MV-4-11 (cell line): ENCODE measurements around the gene PTPRE.

Source experiments
- DNase-seq: peaks from one replicate; lab custom pipeline; 2025; lab: John Stamatoyannopoulos, UW

PTPRE gene

DNA sequence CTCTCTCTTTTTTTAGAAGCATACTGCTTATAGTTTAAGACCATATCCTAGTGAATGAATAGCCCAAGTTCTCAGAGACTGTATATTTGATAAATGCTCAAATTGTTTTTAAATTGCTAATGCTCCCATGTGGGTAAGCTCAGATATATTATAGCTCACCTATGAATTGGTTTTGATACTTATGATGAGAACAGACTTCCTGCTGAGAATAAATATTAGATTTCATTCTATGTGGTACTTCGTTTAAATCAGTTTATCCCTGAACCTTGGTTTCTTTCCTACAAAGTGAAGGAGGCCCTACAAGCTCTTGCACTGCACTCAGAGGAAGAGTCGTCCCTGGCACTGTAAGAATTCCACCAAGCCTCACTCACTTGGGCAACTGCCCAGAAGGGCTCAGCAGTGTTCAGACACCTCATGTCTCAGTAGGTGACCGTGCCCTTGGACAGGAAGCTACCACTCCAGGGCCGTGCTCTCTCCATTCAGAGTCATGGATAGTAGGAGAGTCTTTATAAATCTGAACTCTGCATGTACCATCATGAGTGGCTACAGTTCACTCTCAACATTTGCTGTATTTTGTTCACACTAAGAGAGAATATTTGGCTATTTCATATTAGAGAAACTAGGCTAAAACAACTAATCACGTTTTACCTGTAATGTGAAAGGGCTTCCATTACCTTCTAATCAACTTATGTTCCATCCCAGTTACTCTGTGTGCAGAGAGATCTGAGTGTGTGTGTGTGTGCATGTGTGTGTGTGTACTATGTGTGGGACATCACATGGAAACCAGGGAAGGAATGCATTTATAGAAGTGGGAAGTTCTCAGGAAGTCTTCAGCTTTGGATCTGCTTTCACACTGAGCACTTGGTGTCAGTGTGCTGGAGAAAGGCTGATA, 93.8 kb downstream of the PTPRE start:
- DNase-seq = no peak

DNA sequence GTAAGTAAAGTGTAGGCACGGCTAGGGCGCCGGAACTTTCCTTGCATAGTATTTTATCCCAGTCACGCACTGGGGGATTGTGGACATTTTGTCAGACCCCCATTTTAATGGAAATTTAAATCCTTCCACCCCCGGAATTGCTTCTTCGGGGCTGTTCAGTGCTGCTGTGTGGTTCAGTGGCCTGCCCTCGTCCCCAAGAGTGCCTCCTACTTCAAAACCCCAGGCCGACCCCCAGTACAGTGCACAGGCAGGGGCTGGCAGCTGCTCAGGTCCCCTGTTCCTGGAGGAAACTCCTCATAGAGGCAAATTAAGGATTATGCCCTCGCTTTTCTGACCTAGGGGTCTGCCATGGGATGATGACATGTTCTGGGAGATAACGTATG, 94.5 kb downstream of the PTPRE start:
- no peak for DNase-seq

GRCh38 chr10:128001849-128002248, 94.9 kb downstream of the PTPRE start:
- DNase-seq = no peak

- DNase-seq = no peak
Observed at GRCh38 chr10:128003521-128003920, 96.6 kb downstream of the PTPRE start.

DNA sequence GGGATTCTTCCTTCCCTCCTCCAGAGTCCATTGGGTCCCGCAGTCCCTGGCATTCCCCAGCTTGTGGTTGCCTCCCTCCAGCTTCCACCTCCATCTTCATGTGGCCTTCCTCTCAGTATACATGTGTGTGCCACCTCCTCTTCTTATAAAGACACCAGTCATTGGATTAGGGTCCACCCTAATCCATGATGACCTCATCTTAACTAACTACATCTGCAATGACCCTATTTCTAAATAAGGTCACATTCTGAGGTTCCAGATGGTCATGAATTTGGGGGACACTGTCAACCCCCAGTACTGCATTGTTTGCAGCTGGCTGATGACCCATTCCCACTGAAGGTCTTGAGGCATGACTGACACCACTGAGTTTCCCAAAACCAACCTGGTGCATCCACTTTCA, 99.0 kb downstream of the PTPRE start:
- no peak for DNase-seq

DNA sequence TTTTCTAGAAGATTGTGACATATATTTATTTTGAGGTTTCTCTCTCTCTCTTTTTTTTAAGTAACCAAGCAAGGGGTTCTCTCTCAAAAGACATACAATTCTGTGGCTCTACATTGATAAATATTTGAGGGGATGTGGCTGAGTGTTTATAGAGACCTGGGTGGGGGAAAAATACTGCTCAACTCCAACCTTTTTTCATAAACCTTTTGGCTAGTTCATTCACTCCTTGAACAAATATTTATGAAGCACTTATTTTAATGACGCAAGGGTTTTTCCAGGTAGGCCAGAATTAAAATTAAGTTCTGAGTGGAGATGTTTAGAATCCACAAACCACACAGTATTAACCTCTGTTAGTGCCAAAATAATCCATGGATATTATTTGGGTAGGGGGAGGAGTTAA, 100.2 kb downstream of the PTPRE start:
- no peak for DNase-seq

DNA sequence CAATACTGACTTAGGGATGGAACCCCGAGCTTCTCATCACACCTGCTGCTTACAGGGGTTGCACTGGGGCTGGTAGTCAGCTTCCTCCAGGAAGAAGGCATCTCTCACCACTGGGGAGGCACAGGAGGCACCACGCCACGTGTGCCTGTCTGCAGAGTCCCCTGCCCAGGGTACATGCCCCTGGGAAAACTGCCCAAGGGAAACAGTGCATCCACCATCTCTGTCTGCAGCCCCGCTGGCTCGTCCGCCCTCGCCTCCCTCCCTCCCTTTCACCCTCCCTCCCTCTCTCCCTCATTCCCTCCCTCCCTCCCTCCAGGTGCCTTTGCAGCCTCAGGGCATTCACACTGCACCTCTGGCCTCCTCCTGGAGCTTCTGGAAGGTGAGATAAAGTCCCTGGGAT, 101.1 kb downstream of the PTPRE start:
- no peak for DNase-seq

GRCh38 chr10:128008521-128009250, 101.8 kb downstream of the PTPRE start:
- no peak for DNase-seq

- no peak for DNase-seq
Observed at GRCh38 chr10:128009372-128010126, 102.6 kb downstream of the PTPRE start.

- peak; percentile 60 for DNase-seq
Observed at GRCh38 chr10:128011059-128011979, 104.4 kb downstream of the PTPRE start.

DNA sequence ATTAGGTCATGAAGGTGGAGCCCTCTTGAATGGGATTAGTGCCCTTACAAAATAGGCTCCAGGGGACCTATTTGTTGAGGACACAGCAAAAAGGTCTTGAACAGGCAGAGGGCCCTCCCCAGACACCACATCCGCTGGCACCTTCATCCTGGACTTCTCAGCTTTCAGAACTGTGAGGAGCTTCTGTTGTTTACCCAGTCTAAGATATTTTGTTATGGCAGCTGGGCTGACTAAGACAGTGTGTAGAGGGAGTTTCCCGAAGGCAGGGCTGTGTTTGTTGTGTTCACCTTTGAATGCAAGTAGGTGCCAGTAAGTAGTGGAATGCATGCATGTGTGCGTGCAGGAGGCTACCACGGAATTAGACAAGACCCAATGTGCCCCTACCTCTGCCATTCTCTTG, 106.7 kb downstream of the PTPRE start:
- DNase-seq = no peak

DNA sequence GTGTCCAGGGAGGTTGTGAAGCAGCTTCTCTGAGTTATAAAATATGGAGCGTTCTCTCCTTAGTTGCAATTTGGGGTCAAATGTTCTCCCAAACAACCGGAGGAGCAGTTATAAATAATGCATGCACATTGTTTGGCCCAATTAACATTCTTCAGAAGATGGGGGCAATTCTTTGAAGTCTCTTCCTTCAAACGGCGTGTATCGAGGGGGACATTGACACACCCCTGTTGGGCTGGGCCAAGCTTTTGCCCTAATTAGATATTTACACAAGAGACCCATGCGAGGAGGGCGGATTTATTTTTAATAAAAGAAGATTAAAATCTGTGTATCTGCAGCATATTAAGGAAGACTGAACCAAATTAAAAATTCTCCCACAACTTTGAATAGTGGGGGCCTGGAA, 107.3 kb downstream of the PTPRE start:
- no peak for DNase-seq

DNA sequence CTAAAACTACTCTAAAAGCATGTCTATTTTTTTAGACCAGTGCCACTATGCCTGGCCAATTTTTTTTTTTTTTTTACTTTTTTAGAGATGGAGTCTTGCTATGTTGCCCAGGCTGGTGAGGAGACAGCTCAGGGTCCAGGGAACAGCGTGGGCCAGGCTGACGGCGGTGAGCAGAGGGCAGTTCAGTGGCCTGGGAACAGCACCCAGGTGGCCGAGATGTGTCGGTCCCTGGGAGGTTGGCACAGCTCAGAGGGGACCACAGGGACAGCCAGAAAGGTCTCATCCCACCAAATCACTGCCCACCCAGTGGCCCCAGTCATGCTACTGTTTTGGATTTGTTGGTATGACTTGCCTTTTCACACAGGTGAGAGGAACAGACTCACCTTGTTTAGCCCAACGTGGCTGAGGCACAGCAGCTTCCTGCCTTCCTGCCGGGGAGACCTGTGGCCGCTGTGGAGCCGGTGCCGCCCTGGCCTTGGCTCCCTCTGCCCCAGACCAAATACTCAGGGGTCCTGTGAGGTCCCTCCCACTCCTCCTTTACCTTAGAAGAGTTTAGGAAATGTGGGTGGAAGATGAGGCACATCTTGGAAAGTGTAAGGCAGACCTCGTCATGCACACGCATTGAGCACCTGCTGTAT, 109.6 kb downstream of the PTPRE start:
- DNase-seq = no peak

GRCh38 chr10:128017822-128018221, 110.9 kb downstream of the PTPRE start:
- DNase-seq = no peak

DNA sequence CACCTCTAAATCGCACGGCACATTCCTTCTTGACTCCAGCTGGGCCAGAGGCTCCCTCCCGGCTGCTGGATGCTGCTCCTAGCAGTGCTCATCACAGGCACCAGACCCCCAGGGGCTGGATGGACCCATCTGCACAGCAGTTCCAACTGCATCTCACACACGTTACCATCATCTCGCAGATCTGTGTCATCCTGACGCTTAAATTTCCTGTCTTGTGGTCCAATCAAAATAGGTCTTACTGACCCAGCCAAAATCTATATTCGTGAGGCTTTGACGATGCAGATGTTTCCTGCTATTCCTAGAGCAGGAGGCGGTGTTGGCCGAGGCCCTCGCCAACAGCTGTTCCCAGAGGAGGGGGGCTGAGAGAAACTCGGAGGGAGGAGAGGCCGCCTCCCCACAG, 111.3 kb downstream of the PTPRE start:
- DNase-seq = no peak

DNA sequence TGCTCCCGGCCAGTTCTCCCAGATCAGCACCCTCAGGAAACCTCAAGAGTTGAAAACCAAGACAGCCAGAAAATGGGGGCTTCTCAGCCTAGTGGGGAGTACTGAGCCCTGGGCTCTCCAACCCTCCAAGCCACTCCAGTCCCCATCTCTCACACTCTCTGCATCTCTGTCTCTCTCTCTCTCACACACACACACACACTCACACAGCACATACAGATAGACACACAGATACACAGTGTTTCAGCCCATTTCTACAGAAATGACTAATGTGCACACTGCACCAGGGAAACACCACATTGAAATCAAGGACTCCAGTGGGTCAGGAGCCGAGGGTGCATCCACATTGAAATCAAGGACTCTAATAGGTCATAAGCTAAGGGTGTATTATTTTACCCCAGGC, 111.8 kb downstream of the PTPRE start:
- DNase-seq = no peak

DNA sequence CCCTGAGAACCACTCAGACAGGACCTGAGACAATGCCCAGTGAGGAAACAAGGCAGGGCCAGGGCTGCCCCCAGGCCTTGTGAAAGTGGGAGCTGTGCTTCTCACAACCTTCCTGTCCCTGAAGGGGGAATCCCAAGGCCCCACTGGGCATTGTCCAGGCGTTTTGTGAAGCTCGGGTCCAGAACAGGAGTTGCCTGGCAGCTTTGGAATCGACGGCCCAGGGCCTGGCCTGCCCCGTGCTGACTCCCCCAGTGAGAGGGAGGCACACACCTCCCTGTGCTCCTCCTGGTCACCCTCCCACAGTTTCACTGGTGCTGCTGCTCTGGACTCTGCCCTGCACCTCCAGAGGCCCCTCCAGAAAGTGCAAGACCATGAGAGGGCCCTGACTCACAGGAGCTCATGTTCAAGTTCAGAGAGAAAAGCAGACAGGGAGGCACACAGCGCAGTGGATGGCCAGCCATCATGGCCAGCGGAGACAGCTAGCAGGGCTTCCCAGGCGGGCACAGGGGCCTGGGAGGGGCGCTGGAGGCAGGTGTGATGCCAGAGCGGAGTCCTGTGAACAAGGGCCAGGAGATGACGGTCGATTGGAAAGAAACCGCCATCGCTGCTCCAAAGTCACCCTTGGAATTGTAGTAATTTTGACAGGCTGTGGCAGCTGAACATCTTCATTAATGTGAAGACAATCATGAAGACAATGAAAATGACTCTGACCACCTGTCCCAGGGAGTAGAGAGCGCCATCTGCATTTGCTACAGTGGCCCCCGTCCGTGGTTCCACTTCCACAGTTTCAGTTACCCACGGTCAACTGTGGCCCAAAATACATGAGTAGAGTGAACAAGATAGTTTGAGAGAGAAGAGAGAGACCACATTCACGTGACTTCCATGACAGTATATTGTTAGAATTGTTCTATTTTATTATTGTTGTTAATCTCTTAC, 115.6 kb downstream of the PTPRE start:
- DNase-seq = no peak

- DNase-seq = peak; percentile 39
Observed at GRCh38 chr10:128024426-128024825, 117.5 kb downstream of the PTPRE start.

DNA sequence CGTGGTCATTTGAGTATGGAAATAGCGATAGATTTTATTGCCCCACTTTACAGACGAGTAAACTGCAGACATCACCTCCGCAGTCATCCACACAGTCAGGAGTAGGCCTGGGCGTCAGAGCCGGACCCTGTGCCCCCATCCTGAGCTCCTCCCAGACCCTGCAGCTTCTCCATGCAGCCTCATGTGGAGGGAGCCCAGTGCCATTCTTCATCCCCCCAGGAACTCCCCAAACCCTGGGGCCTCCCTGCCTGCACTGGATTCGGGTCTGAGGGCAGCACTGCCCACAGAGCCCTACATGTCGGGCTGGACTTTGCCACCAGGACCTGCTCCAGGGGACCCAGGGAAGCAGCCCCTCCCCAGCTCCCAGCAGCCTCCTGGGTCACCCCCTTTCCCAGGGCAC, 118.5 kb downstream of the PTPRE start:
- DNase-seq = no peak

DNA sequence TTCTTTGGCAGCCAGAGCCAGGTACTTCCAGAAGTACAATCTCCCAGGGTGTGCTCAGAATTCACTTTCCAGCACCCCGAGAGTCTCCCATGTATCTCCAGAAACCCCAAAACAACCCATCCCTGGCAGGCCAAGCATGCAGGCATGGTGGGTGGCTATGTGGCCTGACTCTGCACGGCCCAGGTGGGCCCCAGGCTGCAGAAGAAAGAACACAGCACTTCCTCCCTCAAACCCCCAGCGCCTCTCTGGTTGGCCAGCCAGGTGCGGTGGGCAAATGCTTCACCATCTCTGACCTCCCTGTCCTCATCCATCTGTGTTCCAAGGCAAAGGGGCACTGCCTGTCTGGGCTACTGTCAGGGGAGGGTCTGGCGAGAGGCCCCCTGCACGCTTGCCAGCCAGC, 119.0 kb downstream of the PTPRE start:
- DNase-seq = no peak
